ACHN (cell line): ENCODE measurements around the gene ARHGAP26.

ENCODE experiments used
- DNase-seq: peaks from one replicate; pipeline ENCODE4 v3.0.0-alpha.2; 2015
- in situ Hi-C: cut with HindIII; loops from 2 replicates; pipeline ENCODE4 v1.10.0; 2017; ENCODE audit warnings: low sequenced_read_pairs, low pct_ligation_motif_present, low pct_unique_long_range_greater_than_20kb

Gene ARHGAP26

DNA sequence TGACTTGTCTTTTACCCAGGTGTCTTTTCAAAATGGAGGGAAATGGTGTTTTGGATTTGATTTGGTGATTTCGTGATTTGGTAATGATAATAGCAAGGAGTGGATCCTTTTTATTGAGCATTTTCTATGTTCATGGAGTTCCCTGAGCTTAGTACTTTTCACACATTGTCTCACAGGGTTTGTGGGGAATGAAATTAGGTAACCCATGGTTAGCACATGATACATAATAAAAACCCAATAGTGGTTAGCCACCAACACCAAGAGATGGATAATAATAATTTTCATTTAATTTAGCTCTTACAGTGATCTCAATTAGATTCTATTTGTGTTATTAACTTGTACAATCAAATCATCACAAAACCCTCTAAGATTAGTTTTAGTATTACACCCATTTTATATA is 65.4 kb downstream of the ARHGAP26 start:
- in situ Hi-C loops, result no loop called here

DNA sequence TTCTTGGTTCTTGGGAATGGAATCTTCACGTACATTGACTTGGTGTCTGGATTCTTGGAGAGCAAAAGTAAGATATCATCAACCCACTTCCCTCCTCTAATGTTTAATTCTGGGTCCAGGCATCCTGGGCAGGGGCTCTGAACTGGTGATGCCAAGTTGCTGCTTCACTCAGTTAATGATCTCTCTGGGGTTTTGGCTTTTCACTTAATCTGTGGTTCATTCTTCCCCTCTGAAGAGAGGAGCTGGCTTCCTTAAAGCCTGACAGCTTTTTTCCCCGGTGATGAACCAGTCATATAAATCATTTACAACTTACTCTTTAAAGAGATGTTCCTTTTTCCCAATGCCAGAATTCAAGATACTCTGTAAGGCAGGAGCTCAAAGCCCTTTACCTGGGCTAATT is 65.9 kb downstream of the ARHGAP26 start:
- DNase-seq, result peak; percentile 82
- in situ Hi-C loops, result no loop called here

More for the DNA sequence above, 65.4 kb downstream of the ARHGAP26 start:
- no peak for DNase-seq

- in situ Hi-C loops, result no loop called here
- DNase-seq, result no peak
Measured at GRCh38 chr5:142837081-142837725, 67.0 kb downstream of the ARHGAP26 start.

DNA sequence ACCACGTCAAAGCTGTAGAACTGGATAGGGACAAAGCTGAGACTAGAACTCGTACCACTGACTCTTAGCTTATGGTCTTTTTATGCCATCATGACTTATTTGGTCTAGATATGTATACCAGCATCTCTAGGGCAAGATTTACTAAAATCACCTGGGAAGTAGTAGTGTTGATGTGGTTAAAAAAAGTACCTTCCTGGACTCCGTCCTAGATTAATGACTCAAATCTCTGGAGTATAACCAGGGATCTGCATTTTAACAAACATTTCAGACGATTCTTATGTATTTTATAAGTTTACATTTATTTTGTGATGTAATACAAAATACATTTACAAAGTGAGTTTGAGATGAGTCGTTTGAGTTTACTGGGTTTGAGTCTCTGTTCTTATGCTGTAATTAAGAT is 68.7 kb downstream of the ARHGAP26 start:
- in situ Hi-C loops, result no loop called here
- DNase-seq, result no peak

- in situ Hi-C loops, result no loop called here
- no peak for DNase-seq
Measured at GRCh38 chr5:142839711-142840346, 69.7 kb downstream of the ARHGAP26 start.

DNA sequence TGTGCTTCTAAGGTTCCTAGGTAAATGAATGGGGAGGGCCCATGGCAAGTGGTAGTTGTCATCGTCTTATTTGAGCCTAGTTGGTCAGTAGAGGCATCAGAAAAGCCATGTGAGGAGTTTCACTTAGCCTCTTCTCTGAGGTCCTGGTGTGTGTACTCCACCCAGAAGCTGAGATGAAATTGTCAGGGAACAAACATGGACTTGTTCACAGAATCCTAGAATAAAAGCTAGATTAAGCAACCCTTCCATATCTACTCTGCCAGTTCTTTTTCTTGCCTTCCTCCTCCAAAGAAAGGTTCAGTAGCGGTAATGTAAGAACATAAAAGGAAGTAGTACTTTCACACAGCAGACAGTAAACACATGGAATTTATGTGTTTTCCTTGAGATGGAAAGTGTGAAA is 70.4 kb downstream of the ARHGAP26 start:
- in situ Hi-C loops, result no loop called here
- DNase-seq, result no peak

DNA sequence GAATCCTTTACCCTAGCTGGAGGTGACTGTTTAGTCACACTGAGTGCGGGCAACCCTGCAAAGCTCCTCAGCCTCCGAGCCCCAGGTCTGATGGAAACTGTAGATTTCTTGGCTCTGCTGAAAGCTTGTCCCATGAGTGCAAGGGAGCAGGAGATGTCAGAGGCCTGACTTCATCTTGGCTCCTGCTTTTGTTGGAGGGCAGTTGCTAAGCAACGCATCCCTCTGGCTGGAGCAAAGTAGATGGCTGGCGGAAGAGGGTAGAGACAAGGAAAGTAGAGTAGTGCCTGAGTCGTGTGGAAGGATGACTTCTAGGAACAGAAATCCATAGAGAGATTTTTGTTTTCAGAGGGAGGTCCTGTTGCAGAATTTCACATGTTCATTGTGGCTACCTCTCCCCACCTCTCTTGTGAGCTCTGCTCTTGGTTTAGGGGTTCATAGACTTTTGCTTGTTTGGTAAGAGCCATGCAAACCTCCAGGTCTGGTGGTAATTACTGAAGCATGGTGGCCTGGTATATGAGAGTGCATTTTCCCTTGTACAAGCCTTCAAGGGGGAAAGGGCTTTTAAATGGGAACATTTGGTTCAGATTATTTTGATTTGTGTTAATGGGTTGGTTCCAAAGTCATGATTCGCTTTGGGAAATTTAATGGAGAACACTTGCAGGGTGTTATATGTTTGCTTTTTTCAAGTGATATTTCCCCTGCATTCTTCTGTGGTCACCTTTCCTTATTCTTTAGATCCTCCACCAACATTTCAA is 71.5 kb downstream of the ARHGAP26 start:
- in situ Hi-C loops, result no loop called here
- DNase-seq, result no peak

DNA sequence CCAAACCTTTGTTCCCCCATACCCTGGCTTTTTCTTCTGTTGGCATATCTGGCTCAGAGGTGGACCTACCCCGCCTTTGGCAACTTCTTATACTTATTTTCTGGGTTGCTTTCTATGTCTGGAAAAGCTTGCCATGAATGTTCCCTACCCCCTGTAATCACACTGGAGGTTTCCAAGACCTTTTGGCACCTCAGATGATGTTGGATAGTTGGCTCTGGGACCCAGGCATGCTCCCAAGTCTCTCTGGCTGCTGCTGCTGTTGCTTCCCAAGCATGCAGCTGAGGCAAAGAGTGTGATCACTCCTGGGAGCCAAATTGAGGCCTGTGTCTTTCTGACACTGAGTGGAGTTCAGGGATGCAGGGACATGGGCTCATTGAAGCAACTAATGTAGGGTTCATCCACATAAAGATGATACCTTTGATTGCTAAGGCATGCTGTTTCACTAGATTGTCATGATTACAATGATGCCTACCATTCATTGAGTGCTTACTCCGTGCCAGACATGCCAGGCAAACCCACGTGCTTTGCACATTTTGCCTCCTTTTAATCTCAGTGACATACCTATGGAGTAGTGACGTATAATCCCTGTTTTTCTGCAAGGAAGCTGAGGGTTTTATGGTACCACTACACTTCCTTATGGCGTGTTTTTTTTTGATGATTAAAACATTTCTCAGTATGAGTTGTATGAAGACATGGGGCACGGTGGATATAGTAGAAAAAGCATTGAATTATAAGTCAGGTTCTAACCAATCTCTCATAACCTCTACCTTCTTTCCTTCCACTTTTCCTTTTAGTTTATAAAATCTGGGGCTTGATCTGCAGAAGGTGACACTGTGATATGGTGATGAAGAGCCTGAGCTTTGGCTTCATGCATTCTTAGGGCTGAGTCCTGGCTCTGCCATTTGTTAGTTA is 73.1 kb downstream of the ARHGAP26 start:
- in situ Hi-C loops, result no loop called here
- no peak for DNase-seq

GRCh38 chr5:142844866-142845265 is 74.7 kb downstream of the ARHGAP26 start:
- no peak for DNase-seq
- in situ Hi-C loops, result no loop called here

DNA sequence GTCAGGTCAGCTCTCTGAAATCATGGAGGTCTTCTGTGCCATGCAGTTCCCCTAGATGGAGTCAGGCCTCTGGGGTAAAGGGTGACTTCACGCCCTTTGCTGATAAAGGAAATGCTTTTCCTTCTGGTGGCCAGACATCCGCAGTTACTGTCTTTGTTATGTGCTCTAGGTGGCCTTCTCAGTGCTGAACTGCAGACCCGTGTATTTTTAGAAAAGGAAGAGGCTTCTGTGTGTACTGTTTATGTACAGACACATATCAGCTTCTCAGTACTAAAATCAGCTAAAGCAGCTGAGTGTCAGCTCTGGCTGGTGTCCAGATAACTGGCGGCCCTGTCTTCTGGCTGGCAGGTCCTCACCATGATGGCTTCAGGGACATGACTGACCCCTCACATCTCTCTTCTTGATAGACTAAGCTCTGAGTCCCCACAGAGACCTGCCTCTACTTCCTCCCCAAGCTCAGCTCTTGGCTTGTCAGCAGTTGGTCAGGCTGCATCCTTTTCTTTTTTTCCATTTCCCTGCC is 75.3 kb downstream of the ARHGAP26 start:
- in situ Hi-C loops, result no loop called here
- DNase-seq, result no peak

DNA sequence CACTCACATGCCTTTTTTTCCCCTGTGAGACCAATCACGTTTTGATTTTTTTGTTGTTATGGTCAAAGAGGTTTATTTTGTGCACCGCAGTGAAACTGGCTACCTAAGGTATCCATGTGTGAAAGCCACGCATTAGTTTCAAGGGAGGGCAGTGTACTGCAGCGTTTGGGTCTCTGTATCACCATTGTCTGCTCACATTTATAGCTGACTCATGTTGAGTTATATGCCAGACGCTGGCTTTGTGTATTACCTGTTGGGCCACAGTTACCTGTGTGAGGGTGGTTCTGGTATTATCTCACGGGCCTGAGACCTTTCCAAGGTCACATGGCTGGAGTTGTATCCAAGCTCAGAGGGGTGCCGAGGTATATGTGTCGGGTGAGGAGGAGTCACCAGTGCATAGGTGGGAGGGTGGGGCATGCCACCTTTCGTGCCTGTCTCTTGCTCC is 75.8 kb downstream of the ARHGAP26 start:
- in situ Hi-C loops, result no loop called here

DNA sequence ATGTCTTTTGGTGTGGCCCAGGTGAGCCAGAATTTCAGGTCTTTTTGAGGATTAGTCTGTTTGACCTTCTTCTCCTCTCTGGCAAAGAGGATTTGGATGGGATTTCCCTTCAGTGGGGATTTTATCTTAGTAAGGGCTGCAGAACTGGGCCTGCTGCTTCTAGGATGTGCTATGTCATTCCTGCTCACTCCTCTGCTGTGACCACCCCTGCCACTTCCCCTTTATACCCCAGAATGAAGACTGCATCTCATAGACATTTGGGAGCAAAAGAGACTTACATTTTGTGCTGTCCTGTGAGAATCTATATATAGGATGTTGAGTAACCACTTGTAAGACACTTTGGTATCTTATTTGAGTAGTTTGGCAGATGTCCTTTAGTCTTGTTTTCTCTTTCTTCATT is 76.2 kb downstream of the ARHGAP26 start:
- no peak for DNase-seq
- in situ Hi-C loops, result no loop called here

More for the DNA sequence above, 75.8 kb downstream of the ARHGAP26 start:
- DNase-seq, result no peak

DNA sequence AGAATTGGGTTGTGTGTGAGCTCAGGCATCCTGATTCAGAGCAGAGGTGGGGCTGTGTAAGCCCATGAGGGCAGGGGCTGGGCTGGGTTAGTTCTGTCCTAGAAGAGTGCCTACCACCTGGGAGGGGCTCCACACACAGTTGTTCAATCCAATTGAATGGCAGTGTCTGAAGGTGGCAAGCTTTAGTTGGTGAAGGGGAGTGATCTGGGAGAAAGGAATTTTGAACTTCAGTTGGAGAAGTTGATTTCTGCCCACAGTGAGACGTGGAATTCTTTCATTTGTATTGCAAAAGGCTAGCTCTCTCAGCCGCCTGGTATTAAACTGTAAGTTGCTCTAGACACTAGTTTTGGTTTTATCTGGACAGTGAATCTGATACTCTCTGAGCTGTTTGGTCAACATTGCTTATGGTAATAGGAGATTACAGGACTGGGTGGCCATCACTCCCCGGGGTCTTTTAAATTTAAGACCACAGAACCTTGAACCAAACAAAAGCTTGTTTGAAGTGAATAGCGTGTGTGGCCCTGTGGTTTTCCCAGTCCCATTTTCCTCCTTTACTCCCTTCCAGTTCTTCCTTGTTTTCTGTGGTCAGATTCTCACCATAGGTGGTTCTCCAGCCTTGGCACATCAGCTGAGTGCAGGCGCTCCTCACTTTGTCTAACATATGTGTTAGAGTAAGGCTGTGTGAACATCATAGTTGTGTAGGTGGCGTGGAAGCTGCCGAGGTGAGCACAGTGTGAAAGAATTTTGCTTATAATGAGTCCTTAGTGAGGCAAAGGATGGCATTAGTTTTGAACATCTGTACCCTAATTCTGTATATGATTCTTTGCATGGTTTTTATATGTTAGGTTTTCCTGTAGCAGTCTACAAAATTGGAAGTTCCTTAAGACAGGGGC is 78.0 kb downstream of the ARHGAP26 start:
- no peak for DNase-seq
- in situ Hi-C loops, result no loop called here

DNA sequence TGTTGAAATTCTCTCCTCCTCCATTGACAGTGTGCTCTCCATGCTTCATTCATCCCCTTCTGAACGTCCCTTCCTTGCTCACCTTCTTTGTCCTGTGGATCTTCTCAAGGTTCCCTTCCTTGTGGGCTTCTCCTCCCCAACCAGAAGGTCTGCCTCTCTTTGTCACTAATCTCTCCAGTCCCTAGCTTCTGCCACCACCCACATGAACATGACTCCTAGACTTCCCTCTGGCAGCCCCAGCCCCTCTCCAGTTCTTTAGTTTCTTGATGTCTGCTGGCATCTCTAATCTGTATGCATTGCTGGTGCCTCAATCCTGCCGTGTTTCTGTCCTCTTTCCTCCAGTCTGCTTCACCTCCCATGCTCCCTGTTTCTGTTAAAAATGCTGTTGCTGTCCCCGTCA is 79.3 kb downstream of the ARHGAP26 start:
- no peak for DNase-seq
- in situ Hi-C loops, result no loop called here

DNA sequence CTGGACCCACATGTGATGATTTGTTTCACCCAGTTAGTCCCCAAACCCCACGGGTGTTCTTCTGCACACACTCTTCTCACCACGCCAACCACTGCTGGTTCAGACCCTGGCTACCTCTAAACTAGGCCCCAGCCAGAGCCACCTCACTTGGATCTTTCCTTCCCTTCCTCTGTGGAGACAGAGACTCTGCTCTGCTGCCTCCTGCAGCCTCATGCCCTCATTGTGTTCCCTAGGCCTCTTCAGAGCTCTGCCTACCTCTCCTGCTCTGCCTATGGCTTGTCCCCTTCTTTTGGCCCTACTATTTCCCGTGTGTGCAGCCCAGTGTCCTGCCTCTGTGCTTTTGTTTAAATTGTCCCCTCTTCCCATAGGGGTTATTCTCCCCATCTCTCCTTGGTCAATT is 79.7 kb downstream of the ARHGAP26 start:
- no peak for DNase-seq
- in situ Hi-C loops, result no loop called here

DNA sequence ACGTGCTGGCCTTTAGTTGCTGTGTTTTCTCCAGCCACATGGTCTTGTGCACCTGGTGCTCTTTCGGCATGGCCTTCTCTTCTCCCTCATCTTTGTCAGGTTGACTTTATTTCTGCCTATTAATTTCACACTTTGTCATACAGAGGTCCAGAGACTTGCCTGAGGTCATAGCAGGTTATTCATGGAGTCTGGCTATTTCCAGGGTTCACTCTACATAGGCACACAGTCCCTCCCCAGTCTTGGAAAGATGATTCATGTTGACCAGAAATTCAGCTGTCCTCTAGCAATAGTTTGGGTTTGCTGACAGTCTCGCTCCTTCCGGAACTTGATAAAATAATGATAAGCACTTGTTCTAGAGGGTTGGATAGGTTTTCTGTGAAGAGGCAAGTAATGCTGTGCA is 81.6 kb downstream of the ARHGAP26 start:
- in situ Hi-C loops, result no loop called here
- no peak for DNase-seq

- in situ Hi-C loops, result no loop called here
- DNase-seq, result no peak
Measured at GRCh38 chr5:142852416-142853198, 82.4 kb downstream of the ARHGAP26 start.
